BE2C (cell line): ENCODE results near the gene FGFRL1.

ENCODE experiments used
- DNase-seq: peaks from one replicate; pipeline ENCODE4 v3.0.0-alpha.2; 2020
- H3K27me3 ChIP-seq: fragments of 250-450 bp; sonication (Bioruptor Pico); 2 replicates; pipeline ENCODE4 v1.5.1; 2020; ENCODE audit warnings: mild to moderate bottlenecking
- H3K36me3 ChIP-seq: fragments of 250-450 bp; sonication (Bioruptor Pico); 2 replicates; pipeline ENCODE4 v1.5.1; 2020; ENCODE audit warnings: mild to moderate bottlenecking
- H3K4me1 ChIP-seq: fragments of 250-450 bp; sonication (Bioruptor Pico); 2 replicates; pipeline ENCODE4 v1.5.1; 2020
- H3K4me3 ChIP-seq: 2 replicates; pipeline ENCODE4 v1.5.1; 2011; ENCODE audit warnings: low read depth, low read length
- H3K9me3 ChIP-seq: fragments of 250-450 bp; sonication (Bioruptor Pico); 2 replicates; pipeline ENCODE4 v1.5.1; 2020
- TF ChIP-seq, protein P1 (sequence below): IDR thresholded peaks from 2 replicates; pipeline ENCODE4 v1.5.1; 2012; ENCODE audit warnings: mild to moderate bottlenecking, low read depth, low read length

FGFRL1 gene

DNA sequence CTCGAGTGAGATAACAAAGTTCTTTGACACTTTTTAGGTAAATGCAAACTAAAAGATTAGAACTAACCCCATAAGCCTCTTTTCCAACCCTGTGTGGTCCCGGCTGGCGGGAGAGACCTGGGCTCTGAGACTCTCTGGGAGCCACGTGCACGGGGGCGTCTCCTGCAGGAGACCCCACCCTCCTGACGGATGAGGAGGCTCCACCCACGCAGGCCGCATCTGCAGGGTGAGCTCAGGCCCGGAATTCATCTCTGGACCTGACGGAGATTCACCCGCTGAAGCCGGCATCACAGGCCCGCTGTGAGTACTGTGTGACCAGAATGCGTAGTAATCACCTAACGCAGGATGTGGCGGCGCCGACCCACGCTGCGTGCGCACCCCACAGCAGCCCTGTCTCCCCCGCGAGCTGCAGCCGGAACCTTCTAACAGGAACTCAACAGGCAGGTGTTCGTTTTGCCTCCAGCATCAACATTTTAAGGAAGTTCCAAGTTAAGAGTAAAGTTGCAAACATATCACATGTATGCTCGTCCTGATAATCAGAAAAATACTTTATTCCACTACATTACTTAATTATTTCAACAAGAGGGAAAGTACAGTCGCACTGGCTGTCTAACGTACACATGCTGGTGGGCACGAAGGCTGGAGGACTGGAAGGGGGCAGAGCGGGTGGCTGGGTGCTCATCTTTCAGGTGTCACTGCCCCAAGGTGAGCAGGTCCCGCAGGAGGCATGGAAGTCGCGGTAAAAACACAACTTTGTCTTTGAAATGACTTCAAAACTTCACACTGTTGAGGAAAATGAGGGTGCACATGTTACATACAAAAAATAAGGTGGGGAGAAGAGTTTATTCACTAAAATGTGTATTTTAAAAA is 44.5 kb downstream of the FGFRL1 start:
- TF ChIP-seq, protein P1, sequence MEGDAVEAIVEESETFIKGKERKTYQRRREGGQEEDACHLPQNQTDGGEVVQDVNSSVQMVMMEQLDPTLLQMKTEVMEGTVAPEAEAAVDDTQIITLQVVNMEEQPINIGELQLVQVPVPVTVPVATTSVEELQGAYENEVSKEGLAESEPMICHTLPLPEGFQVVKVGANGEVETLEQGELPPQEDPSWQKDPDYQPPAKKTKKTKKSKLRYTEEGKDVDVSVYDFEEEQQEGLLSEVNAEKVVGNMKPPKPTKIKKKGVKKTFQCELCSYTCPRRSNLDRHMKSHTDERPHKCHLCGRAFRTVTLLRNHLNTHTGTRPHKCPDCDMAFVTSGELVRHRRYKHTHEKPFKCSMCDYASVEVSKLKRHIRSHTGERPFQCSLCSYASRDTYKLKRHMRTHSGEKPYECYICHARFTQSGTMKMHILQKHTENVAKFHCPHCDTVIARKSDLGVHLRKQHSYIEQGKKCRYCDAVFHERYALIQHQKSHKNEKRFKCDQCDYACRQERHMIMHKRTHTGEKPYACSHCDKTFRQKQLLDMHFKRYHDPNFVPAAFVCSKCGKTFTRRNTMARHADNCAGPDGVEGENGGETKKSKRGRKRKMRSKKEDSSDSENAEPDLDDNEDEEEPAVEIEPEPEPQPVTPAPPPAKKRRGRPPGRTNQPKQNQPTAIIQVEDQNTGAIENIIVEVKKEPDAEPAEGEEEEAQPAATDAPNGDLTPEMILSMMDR: no peak
- Histone ChIP-seq H3K4me1 (no peaks in the 10 kb centered on the region), H3K9me3 (no peaks in the 10 kb centered on the region), H3K36me3 (no peaks in the 10 kb centered on the region), H3K27me3 (peaks cover 82% of the 10 kb centered on the region), H3K4me3 (no peak overlapping the region)
- peak; percentile 58 for DNase-seq

DNA sequence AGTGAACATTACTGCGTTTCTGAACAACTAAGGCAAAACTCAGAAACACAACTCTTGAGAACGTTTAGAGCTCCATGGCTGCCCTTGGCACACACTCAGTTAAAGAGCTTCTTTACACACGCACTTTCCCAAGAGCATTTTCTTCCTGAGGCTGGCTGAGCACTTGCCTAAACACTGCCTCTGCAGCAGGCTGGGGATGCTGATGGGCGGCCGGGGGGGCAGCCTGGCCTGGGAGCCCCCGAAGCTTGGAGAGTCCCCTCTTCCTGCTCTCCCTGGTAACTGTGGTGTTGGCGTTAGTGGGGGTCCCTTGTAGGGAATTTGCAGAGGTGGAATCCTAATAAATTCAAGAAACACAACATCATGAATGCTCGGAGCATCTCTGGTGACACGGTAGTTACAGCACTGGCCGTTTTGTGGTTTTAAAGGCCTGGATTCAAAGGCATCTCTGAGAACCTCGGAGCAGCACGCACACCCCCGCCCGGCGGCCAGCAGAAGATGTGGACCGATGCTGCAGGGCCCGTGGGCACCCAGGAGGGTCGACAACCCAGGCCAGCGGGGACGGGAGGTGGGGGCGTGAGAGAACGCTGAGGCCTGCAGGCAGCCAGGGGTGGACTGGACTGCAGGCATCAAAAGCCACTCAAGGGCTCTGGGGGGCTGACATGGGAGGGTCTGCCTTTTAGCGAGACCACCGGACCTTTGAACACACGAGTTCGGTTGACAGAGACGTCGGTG is 45.4 kb downstream of the FGFRL1 start:
- no peaks in the 10 kb centered on the region for H3K36me3 ChIP-seq
- H3K27me3 ChIP-seq: peaks cover 82% of the 10 kb centered on the region
- no peaks in the 10 kb centered on the region for H3K9me3 ChIP-seq
- no peaks in the 10 kb centered on the region for H3K4me1 ChIP-seq
- DNase-seq: no peak
- H3K4me3 ChIP-seq: no peak overlapping the region
- TF ChIP-seq, protein P1: no peak

DNA sequence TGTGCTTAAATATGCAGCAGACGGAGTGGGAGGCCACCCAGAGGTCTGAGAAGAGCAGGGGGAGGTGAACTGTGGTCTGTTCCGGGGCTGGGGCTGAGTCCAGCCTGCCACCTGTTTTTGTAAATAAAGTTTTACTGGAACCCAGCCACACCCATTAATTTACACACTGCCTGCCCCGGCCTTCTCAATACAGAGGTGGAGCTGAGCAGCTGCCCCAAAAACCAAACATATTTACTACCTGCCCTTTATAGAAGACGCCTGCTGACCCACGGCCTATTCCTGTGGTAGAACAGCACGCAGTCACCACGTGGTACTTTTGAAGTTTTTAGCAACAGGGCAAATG is 45.9 kb downstream of the FGFRL1 start:
- TF ChIP-seq, protein P1: no peak
- H3K36me3 ChIP-seq: no peaks in the 10 kb centered on the region
- no peaks in the 10 kb centered on the region for H3K9me3 ChIP-seq
- H3K27me3 ChIP-seq: peaks cover 82% of the 10 kb centered on the region
- no peak for DNase-seq
- no peak overlapping the region for H3K4me3 ChIP-seq
- H3K4me1 ChIP-seq: no peaks in the 10 kb centered on the region

DNA sequence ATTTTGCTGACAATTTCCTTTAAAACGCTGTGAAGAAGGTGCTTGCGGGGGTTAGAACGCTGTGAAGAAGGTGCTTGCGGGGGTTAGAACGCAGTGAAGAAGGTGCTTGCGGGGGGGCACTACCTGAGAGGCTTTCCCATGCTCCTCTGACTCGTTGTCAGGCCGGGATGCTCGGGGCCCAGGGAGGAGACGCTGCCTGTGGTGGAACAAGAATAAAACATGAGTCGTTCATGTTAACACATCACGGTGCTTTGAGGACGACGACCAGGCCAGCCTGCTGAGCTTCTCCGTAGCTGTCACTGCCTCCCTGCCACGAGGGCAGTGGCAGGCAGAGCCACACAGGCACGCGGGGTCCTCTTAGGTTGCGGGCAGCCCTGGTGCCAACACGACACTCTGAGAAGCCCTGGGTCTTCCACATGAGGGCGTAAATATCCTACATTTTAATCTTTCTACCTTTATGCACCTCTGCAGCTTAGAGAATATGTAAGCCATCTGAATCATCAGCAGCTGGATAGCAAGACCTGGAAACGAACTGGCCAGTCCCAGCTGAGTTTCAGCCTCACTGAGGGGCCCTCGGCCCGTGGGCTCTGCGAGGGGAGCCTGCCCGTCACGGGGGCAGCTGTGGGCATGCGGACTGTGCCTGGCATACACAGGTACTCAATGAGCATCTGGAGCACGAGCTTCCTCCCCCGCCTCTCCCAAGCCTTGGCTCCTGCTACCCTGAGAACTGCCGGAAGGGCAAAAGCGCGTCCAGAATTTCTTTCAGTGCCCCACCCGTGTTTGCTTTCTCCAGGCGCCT is 47.0 kb downstream of the FGFRL1 start:
- DNase-seq: no peak
- TF ChIP-seq, protein P1: no peak
- no peaks in the 10 kb centered on the region for H3K36me3 ChIP-seq
- no peaks in the 10 kb centered on the region for H3K4me1 ChIP-seq
- no peak overlapping the region for H3K4me3 ChIP-seq
- no peaks in the 10 kb centered on the region for H3K9me3 ChIP-seq
- peaks cover 81% of the 10 kb centered on the region for H3K27me3 ChIP-seq

DNA sequence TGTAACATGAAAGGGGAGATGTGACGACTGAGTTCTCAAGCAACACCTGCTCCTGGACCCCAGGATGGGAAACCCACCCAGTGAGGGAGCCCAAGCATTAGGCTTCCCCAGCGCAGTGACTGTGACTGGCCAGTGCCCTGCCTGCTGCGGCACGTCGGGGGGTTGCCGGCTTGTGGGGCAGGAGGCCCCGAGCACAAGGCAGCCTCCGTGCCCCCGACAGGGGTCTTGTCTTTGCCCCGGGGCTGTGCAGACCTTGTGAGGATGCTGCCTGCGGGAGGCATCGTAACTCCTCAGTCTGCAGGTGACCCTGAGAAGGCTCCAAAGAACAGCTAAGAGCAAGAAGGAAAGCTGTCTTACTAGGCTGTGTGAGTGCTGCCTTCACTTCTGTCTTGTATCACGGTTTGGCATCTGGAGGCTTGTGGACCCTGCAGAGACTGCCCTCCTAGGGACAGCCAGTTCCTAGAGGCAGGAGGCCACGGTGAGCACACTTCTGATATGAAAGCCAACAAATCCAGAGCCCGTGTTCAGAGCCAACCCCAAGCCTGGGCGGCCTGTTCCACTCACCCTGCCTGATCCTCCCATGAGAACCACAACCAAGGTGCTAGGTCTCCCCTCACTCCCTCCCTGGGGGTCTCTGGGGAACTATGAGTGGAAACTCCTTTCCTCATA is 47.7 kb downstream of the FGFRL1 start:
- Histone ChIP-seq H3K36me3 (no peaks in the 10 kb centered on the region), H3K4me1 (no peaks in the 10 kb centered on the region), H3K9me3 (no peaks in the 10 kb centered on the region), H3K27me3 (peaks cover 84% of the 10 kb centered on the region), H3K4me3 (no peak overlapping the region)
- TF ChIP-seq, protein P1: no peak
- DNase-seq: no peak
